ENCODE results near the gene ADPRH.

ADPRH gene

DNA sequence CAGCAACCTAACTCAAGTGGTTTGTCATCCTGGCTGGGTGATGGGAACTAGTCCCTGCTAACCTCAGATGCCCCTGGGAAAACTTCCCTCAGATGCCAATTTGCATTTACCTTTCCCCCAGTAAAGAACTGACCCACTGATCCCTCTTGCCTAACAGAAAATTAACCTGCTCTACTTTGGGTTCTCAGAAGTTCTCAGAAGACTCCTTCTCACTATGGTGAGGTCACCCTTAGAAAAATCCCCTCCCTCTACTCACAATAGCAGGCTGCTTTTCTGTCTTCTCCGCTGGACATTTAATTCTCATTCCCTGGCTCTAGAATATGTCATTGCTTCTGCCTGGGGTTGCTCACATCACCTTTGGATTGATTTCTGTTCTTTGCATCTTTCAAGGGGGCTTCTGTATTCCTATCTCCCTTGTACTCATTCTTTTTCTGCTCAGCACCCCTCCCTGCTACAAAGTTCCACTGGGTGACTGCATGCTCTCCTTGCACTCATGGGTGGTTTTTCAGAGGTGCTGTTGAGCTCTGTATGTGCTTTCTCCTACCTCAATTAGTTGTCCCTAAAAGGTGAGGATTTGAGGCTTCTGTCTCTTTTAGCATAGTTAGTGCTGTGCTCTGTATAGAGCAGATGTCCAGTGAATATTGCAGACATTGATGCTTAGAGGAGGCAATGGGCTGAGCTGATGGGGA lies 19.3 kb downstream of the ADPRH start:
- DNase-seq = no peak

DNA sequence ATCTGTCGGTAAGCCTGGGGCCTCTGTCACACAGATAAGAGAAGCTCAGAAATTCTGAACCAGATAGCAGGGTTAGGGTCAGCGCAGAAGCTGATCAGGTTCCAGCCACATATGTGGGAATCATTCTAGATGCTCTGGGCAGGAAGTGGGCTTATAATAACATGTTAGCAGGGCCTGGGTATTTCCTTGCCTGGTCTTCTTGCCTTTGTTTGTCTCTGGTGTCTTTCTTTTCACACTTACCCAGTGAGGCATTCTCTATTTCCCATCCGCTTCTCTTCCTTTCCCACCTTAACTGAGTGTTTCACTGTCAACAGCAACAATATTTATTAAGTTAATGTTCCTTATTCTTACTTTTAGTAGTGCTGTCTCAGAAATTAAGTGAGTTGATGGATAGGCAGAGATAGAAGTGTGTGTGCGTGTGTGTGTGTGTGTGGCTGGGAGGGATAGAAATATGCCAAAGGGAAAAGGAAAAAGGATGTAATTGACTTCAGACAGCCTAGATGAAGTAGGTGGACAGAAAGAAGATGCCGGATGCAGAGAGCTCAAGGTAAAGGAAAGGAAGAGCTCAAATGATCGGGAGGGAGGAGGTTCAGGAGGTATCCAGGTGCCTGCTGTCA lies 20.4 kb downstream of the ADPRH start:
- DNase-seq = no peak

GRCh38 chr3:119600732-119601131 lies 21.4 kb downstream of the ADPRH start:
- DNase-seq = no peak

- no peak for DNase-seq
Observed at GRCh38 chr3:119601154-119601553, 21.9 kb downstream of the ADPRH start.

- no peak for DNase-seq
Observed at GRCh38 chr3:119602676-119603075, 23.4 kb downstream of the ADPRH start.

GRCh38 chr3:119604878-119605277 lies 25.6 kb downstream of the ADPRH start:
- DNase-seq = no peak

- DNase-seq = no peak
Observed at GRCh38 chr3:119608405-119609000, 29.2 kb downstream of the ADPRH start.

GRCh38 chr3:119609301-119609700 lies 30.0 kb downstream of the ADPRH start:
- DNase-seq = no peak

GRCh38 chr3:119611664-119612063 lies 32.4 kb downstream of the ADPRH start:
- no peak for DNase-seq

- no peak for DNase-seq
Observed at GRCh38 chr3:119613201-119613600, 33.9 kb downstream of the ADPRH start.

DNA sequence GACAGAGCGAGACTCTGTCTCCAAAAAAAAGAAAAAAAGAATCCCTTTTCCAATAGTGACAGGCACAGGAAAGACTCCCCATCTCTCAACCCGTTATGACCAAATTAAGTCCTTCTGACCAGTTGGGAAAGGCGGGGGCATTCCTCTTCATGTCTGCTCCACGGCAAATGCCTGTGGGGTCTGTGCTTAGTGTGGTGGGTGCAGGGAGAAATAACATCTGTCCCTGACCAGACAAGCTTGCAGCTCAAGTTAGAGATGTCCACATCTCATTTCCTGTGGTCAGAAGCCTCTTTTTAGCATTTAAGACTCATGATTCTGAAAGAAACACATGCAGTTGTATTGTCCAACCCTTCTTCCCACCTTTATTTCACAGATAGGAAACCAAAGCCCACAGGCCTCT lies 34.6 kb downstream of the ADPRH start:
- DNase-seq = no peak

DNA sequence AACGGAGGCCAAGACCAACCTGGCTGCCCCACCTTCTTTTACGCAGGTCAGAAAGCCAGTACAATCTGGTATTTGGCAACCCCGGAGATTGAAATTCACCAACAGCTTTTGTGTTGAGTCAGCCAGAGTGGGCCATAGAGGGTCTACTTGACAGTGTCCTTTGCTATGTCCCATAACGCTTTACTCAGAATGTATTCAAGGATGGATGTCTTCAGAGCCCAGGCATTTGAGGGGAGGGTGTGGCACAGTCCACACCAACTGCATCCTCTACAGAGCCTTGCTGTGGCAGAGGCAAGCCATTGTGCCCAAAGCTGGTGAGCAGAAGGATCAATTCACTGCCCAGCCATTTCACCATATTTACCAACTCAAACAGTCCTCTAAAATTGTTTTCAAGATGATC lies 36.8 kb downstream of the ADPRH start:
- DNase-seq = no peak

DNA sequence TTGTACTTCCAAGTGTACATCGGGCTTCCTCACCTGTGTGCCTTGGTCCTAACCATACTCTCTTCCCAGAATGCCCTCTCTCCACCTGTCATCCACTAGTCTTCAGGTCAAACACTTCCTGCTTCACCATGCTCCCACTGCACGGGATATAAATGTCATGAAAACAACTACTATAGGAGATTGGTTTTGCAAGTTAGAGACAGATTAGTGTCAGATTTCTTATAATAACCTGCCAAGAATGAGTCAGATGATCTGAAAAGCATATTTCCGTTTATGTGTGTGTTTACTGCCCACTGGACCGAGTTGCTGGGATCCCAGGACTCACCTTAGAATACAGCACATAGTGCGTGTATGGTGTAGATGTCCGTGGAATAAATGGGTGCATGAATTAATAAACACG lies 39.8 kb downstream of the ADPRH start:
- no peak for DNase-seq

DNA sequence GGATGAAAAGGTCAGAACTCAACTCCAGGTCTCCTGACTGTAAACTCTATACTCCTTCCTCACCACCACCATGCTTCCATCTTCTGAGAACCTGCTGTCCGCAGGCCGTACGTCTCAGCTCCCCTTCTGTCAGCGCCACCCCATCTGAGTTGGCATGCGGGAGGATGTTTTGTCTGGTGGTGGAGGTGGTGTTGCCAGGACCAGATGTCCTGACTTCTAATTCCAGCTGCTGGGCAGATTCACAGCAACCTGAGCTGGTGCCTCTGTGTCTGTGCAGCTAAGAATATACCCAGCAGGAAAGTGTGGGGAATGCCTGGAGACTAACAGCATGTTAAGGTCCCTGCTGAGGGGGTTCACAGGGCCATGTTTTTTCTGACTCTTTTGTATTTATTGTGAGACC lies 41.6 kb downstream of the ADPRH start:
- DNase-seq = no peak

GRCh38 chr3:119624002-119624720 lies 44.9 kb downstream of the ADPRH start:
- DNase-seq = no peak

DNA sequence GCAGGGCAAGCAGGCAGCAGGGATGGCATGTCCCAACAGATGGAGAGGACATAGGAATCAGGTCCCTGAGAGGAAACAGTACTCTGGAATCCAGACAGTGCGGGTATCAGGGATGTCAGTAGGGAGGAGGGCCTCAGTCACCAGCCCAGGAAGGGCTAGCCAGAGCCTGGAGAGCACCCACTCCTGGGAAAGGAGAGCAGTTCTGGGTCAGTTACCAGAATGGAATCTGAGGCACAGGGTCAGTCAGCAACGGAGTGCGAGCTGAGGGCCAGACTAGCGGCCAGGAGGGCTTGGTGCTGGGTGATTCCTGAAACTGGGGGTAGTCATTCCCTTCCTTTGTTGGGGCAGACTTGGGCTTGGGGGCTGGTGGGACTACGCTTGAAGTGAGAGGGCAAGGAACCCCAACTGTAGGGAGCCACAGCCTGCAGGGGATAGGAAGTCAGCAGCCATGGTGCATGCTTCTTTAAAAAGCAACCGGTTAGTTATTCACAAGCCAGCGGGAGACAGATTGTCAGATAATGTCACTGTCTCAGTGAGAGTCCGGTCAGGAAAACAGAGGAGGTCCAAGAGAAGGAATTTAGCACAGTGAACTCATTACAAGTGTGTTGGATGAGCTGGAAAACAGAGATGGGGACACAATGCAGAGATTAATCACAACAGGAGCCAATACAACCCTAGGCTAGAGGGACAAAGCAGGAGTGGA lies 46.3 kb downstream of the ADPRH start:
- no peak for DNase-seq

DNA sequence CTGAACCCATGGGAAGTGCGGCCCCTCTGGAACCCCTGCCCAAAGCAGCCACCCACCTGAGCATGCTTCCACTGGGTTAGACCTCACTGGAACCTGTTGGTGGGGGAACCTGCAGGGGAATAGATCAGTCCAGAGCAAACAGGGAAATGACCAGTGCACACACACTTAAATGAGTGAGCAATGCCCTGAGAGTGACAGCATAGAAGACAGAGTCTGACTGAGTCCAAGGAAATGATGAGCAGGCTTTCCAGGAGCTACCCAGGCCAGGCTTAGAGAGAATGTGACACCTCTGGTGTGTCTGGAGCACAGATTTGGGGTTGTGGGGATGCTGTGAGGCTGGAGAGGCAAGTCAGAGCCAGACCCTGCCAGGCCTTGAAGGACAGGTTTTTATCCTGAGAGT lies 46.9 kb downstream of the ADPRH start:
- DNase-seq = no peak

DNA sequence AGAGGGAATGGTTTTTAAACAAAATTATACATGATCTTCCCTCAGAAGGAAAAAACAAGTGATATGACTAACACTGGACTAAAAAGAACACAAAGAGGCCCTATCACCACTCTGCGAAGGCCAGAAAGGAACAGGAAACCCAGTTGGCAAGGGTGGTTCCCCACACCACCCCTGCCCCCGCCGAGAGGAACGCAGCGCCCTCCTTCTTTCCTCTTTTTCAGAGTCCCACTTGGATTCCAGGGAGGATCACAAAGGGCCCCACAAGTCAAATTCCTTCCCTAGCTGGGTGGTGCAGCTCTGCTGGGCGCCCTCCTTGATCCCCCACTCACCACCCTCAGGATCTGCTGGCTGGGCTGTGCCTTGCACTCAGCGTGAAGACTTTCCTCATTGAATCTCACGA lies 48.2 kb downstream of the ADPRH start:
- DNase-seq = no peak

DNA sequence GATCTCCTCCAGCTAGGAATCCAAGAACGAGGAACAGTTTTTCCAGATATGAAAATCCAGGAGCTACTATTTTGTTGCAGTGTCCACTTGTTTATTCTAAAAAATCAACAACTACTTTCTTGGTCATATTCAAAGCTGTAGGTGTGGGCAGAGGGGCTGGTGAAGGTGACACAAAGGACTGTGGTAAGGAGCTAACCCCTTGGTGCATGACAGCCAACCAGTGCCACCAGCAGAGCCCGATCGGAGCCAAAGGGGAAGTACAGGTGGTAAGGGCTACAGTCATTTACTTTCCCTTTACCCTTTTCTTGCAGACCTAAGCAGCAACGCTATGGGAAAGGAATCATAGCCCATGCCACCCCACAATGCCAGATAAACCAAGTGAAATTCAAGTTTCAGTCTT lies 49.1 kb downstream of the ADPRH start:
- no peak for DNase-seq

GRCh38 chr3:119628816-119629445 lies 49.6 kb downstream of the ADPRH start:
- DNase-seq = no peak

GRCh38 chr3:119630128-119630879 lies 51.0 kb downstream of the ADPRH start:
- DNase-seq = no peak

DNA sequence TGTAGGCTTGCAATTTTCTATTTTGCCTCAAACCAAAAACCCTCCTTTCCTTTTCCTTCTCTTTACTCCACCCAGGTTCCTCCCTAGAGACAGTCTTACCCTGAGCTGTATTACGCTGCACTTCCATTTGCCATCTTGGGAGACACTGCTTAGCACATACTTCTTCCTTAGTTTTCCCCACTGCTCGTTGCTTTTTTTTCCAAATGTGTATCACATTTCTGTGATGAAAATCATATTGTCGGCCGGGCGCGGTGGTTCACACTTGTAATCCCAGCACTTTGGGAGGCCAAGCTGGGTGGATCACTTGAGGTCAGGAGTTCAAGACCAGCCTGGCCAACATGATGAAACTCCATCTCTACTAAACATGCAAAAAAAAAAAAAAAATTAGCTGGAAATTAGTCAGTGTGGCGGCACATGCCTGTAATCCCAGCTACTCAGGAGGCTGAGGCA lies 51.6 kb downstream of the ADPRH start:
- no peak for DNase-seq
